ENCODE results near the gene INCENP.
A peak's percentile ranks its signal among the peaks of the same experiment; 100 is the strongest.
"Not testable (repeated sequence)": the region's sequence is repeated elsewhere in the genome, so short reads cannot be mapped to it uniquely, and the experiment has no call there.

Gene INCENP

GRCh38 chr11:62166371-62166770, 42.6 kb downstream of the INCENP start:
- DNase-seq (ENCODE audit: low read depth in 2 of 3, low spot score in 1 of 3), result no peak

GRCh38 chr11:62169448-62169847, 45.6 kb downstream of the INCENP start:
- DNase-seq (ENCODE audit: low read depth in 2 of 3, low spot score in 1 of 3), result no peak

- DNase-seq (ENCODE audit: low read depth in 2 of 3, low spot score in 1 of 3), result no peak
These were observed 46.1 kb downstream of the INCENP start for GRCh38 chr11:62169935-62170334.

- peak; percentile 53 to 82 (median 67) for DNase-seq (ENCODE audit: low read depth in 2 of 3, low spot score in 1 of 3)
These were observed 47.5 kb downstream of the INCENP start for GRCh38 chr11:62171261-62171723.

GRCh38 chr11:62172294-62172693, 48.5 kb downstream of the INCENP start:
- no peak for DNase-seq (ENCODE audit: low read depth in 2 of 3, low spot score in 1 of 3)

- no peak for DNase-seq (ENCODE audit: low read depth in 2 of 3, low spot score in 1 of 3)
These were observed 53.0 kb downstream of the INCENP start for GRCh38 chr11:62176766-62177165.

GRCh38 chr11:62179995-62180394, 56.2 kb downstream of the INCENP start:
- DNase-seq (ENCODE audit: low read depth in 2 of 3, low spot score in 1 of 3), result no peak

GRCh38 chr11:62181097-62181496, 57.3 kb downstream of the INCENP start:
- no peak for DNase-seq (ENCODE audit: low read depth in 2 of 3, low spot score in 1 of 3)

GRCh38 chr11:62182147-62182891, 58.5 kb downstream of the INCENP start:
- DNase-seq (ENCODE audit: low read depth in 2 of 3, low spot score in 1 of 3), result no peak

GRCh38 chr11:62186195-62186594, 62.4 kb downstream of the INCENP start:
- DNase-seq (ENCODE audit: low read depth in 2 of 3, low spot score in 1 of 3), result no peak

GRCh38 chr11:62190011-62190410, 66.2 kb downstream of the INCENP start, which contains the start of gene SCGB1D1:
Gene SCGB1D1, plus strand, starts transcription at chr11:62190216. Its CDS starts 69 bp downstream, at chr11:62190285.
- no peak for DNase-seq (ENCODE audit: low read depth in 2 of 3, low spot score in 1 of 3)

GRCh38 chr11:62193952-62194351, 70.1 kb downstream of the INCENP start:
- no peak for DNase-seq (ENCODE audit: low read depth in 2 of 3, low spot score in 1 of 3)

- not testable (repeated sequence) for DNase-seq (ENCODE audit: low read depth in 2 of 3, low spot score in 1 of 3)
These were observed 71.2 kb downstream of the INCENP start for GRCh38 chr11:62195010-62195409.

- DNase-seq (ENCODE audit: low read depth in 2 of 3, low spot score in 1 of 3), result no peak
These were observed 72.1 kb downstream of the INCENP start for GRCh38 chr11:62195945-62196344.

GRCh38 chr11:62197400-62197799, 73.6 kb downstream of the INCENP start:
- not testable (repeated sequence) for DNase-seq (ENCODE audit: low read depth in 2 of 3, low spot score in 1 of 3)

- DNase-seq (ENCODE audit: low read depth in 2 of 3, low spot score in 1 of 3), result no peak
These were observed 77.6 kb downstream of the INCENP start for GRCh38 chr11:62201376-62201775.

All from stimulated activated CD4-positive, alpha-beta T cell treated with anti-CD3 and anti-CD28 coated beads, Interleukin-12 subunit alpha, Interleukin-12 subunit beta, amount 100 ng/mL, for 48 hours (primary cell).